GM18498 (cell line): ENCODE results near the gene PRKCE.
"Not testable (repeated sequence)": the region's sequence is repeated elsewhere in the genome, so short reads cannot be mapped to it uniquely, and the experiment has no call there.

Source experiments
- ATAC-seq: cut with Tn5 transposase; IDR thresholded peaks from one replicate; pipeline ENCODE4 v1.9.1; 2021; ENCODE audit warnings: mild to moderate bottlenecking, moderate library complexity; ENCODE audit not compliant: unreplicated experiment

PRKCE gene

GRCh38 chr2:45882707-45883602 lies 231.5 kb downstream of the PRKCE start:
- no peak for ATAC-seq

GRCh38 chr2:45883603-45884000 lies 232.1 kb downstream of the PRKCE start:
- no peak for ATAC-seq

- ATAC-seq: no peak
These were observed 232.7 kb downstream of the PRKCE start for GRCh38 chr2:45884126-45884525.

- no peak for ATAC-seq
These were observed 233.7 kb downstream of the PRKCE start for GRCh38 chr2:45885171-45885621.

- ATAC-seq: no peak
These were observed 234.7 kb downstream of the PRKCE start for GRCh38 chr2:45886171-45886663.

- ATAC-seq: no peak
These were observed 236.7 kb downstream of the PRKCE start for GRCh38 chr2:45888167-45888566.

GRCh38 chr2:45888641-45889040 lies 237.2 kb downstream of the PRKCE start:
- ATAC-seq: no peak

GRCh38 chr2:45889053-45889452 lies 237.6 kb downstream of the PRKCE start:
- ATAC-seq: peak; percentile 84

- ATAC-seq: peak; percentile 59
These were observed 238.3 kb downstream of the PRKCE start for GRCh38 chr2:45889620-45890370.

GRCh38 chr2:45890371-45890646 lies 238.8 kb downstream of the PRKCE start:
- not testable (repeated sequence) for ATAC-seq

GRCh38 chr2:45890819-45891218 lies 239.3 kb downstream of the PRKCE start:
- ATAC-seq: no peak

GRCh38 chr2:45891719-45892424 lies 240.4 kb downstream of the PRKCE start:
- ATAC-seq: no peak

- no peak for ATAC-seq
These were observed 240.9 kb downstream of the PRKCE start for GRCh38 chr2:45892425-45892745.

GRCh38 chr2:45892757-45893156 lies 241.3 kb downstream of the PRKCE start:
- no peak for ATAC-seq

GRCh38 chr2:45894211-45894610 lies 242.7 kb downstream of the PRKCE start:
- ATAC-seq: no peak

- ATAC-seq: no peak
These were observed 243.9 kb downstream of the PRKCE start for GRCh38 chr2:45895241-45895861.

GRCh38 chr2:45896311-45896710 lies 244.8 kb downstream of the PRKCE start:
- ATAC-seq: no peak

GRCh38 chr2:45897842-45898241 lies 246.4 kb downstream of the PRKCE start:
- ATAC-seq: no peak

- ATAC-seq: no peak
These were observed 247.3 kb downstream of the PRKCE start for GRCh38 chr2:45898819-45899218.

- no peak for ATAC-seq
These were observed 248.5 kb downstream of the PRKCE start for GRCh38 chr2:45899926-45900325.

- no peak for ATAC-seq
These were observed 250.1 kb downstream of the PRKCE start for GRCh38 chr2:45901468-45902032.
